HCT116 (cell line): ENCODE results near the gene SIVA1. TPM values are rescaled to one million over a fixed set of nuclear protein-coding genes. Genes with fewer than 3 reads are reported as not detected.

Source experiments
- ATAC-seq: fragments of 200-7000 bp; cut with Tn5 transposase; 2 replicates; pipeline ENCODE4 v1.9.1; 2020; ENCODE audit warnings: mild to moderate bottlenecking, moderate library complexity
- BruUV-seq: library from RNA; stranded (reverse); fragments of 400-500 nt; replicated peaks from 2 replicates; lab custom pipeline; 2021; lab: Mats Ljungman, UMichigan
- CTCF ChIA-PET: fragments of 300-600 bp; sonication (Branson Sonifier 250); formaldehyde crosslinking; loops from one replicate; lab custom pipeline; 2021; ENCODE audit warnings: antibody characterized with exemption; lab: Charles Lee
- POLR2A ChIA-PET: fragments of 300-600, 350-600 bp; sonication (Branson Sonifier 250); formaldehyde crosslinking; loops from one replicate; lab custom pipeline; 2021; ENCODE audit warnings: antibody characterized with exemption; lab: Charles Lee
- RAD21 ChIA-PET, 2 experiments: fragments of 300-600 bp; sonication (Branson Sonifier 250); formaldehyde crosslinking; loops; one replicate each; lab custom pipeline; 2023; ENCODE audit warnings: low total read pairs in 2 of 2; ENCODE audit not compliant: uncharacterized antibody in 2 of 2, unreplicated experiment in 2 of 2, low non-redundant PET in 1 of 2; lab: Charles Lee
- DNase-seq: peaks from one replicate; pipeline ENCODE4 v3.0.0-alpha.2; 2010; ENCODE audit warnings: low read depth, low spot score
- H2AFZ ChIP-seq: fragments of 200-600 bp; shearing (Covaris generic), sonication (generic); 2 replicates; pipeline ENCODE4 v1.6.1; 2017; ENCODE audit warnings: low read depth, mixed run types, mixed read lengths, antibody characterized with exemption, low read length; ENCODE audit not compliant: poor library complexity, severe bottlenecking
- H3K27ac ChIP-seq: 2 replicates; pipeline ENCODE4 v1.5.1; 2012; ENCODE audit warnings: low read depth, low read length
- H3K27me3 ChIP-seq: fragments of 200-600 bp; sonication (generic); 2 replicates; pipeline ENCODE4 v1.6.1; 2016; ENCODE audit warnings: mixed run types, low read length, mixed read lengths; ENCODE audit not compliant: insufficient read depth
- H3K36me3 ChIP-seq, 2 experiments: fragments of 200-500 bp in 1 of 2; fragments of 200-600 bp in 1 of 2; sonication (Bioruptor generic) in 1 of 2; sonication (generic) in 1 of 2; 2 replicates each; pipeline versions ENCODE4 v1.5.1 to v1.6.1; 2014 to 2016; ENCODE audit warnings: low read length in 2 of 2, inconsistent platforms in 1 of 2, mixed read lengths in 1 of 2, mixed run types in 1 of 2; ENCODE audit not compliant: insufficient read depth in 2 of 2, control insufficient read depth in 1 of 2
- H3K4me1 ChIP-seq, 2 experiments: fragments of 200-600 bp in 1 of 2; sonication (generic) in 1 of 2; 2 replicates each; pipeline versions ENCODE4 v1.5.1 to v1.6.1; 2012 to 2017; ENCODE audit warnings: low read length in 2 of 2, inconsistent platforms in 1 of 2, mild to moderate bottlenecking in 1 of 2, mixed read lengths in 1 of 2, mixed run types in 1 of 2, moderate library complexity in 1 of 2; ENCODE audit not compliant: insufficient read depth in 2 of 2, control insufficient read depth in 1 of 2
- H3K4me2 ChIP-seq: fragments of 200-600 bp; sonication (generic); 2 replicates; pipeline ENCODE4 v1.6.1; 2017; ENCODE audit warnings: mixed run types, low read length, mixed read lengths
- H3K4me3 ChIP-seq, 2 experiments: fragments of 200-600 bp in 1 of 2; sonication (generic) in 1 of 2; replicated peaks in 1 of 2; 2 replicates each; pipeline ENCODE4 v1.5.1; 2011 to 2016; ENCODE audit warnings: low read length in 2 of 2, control low read depth in 1 of 2, low read depth in 1 of 2, mild to moderate bottlenecking in 1 of 2, mixed read lengths in 1 of 2, mixed run types in 1 of 2
- H3K79me2 ChIP-seq: fragments of 200-600 bp; sonication (generic); 2 replicates; pipeline ENCODE4 v1.6.1; 2017; ENCODE audit warnings: mild to moderate bottlenecking, mixed run types, low read length, moderate library complexity, mixed read lengths; ENCODE audit not compliant: insufficient read depth
- H3K9ac ChIP-seq: fragments of 200-600 bp; sonication (generic); 2 replicates; pipeline ENCODE4 v1.6.1; 2016; ENCODE audit warnings: low read length, mixed read lengths
- H3K9me2 ChIP-seq: fragments of 200-600 bp; sonication (generic), shearing (Covaris generic); 2 replicates; pipeline ENCODE4 v1.6.1; 2017; ENCODE audit warnings: mixed run types, mild to moderate bottlenecking, moderate library complexity; ENCODE audit not compliant: insufficient read depth
- H3K9me3 ChIP-seq, 2 experiments: fragments of 200-500 bp in 1 of 2; fragments of 200-600 bp in 1 of 2; sonication (Bioruptor generic) in 1 of 2; sonication (generic) in 1 of 2; 2 replicates each; pipeline ENCODE4 v1.6.1; 2014 to 2017; ENCODE audit warnings: low read length in 2 of 2, mixed read lengths in 2 of 2, inconsistent platforms in 1 of 2, low read depth in 1 of 2, mild to moderate bottlenecking in 1 of 2, mixed run types in 1 of 2, moderate library complexity in 1 of 2; ENCODE audit not compliant: control insufficient read depth in 1 of 2, insufficient read depth in 1 of 2
- H4K20me1 ChIP-seq: fragments of 200-600 bp; sonication (generic), shearing (Covaris generic); 2 replicates; pipeline ENCODE4 v1.6.1; 2017; ENCODE audit warnings: mixed run types, mild to moderate bottlenecking, moderate library complexity; ENCODE audit not compliant: insufficient read depth
- CEBPB ChIP-seq: IDR thresholded peaks from 2 replicates; pipeline ENCODE4 v1.6.1; 2012; ENCODE audit warnings: low read depth
- EZH2 ChIP-seq: fragments of 200-600 bp; sonication (generic); IDR thresholded peaks from 2 replicates; pipeline ENCODE4 v1.6.1; 2017; ENCODE audit warnings: antibody characterized with exemption, mixed run types
- FOSL1 ChIP-seq: IDR thresholded peaks from 2 replicates; pipeline ENCODE4 v1.6.1; 2012; ENCODE audit warnings: low read depth
- JUND ChIP-seq: IDR thresholded peaks from 2 replicates; pipeline ENCODE4 v1.6.1; 2012
- POLR2AphosphoS5 ChIP-seq: IDR thresholded peaks from 2 replicates; pipeline ENCODE4 v1.6.1; 2011; ENCODE audit warnings: mild to moderate bottlenecking, low read depth, low read length, moderate library complexity
- SIN3A ChIP-seq: IDR thresholded peaks from 2 replicates; pipeline ENCODE4 v1.6.1; 2012; ENCODE audit warnings: low read depth
- SP1 ChIP-seq: IDR thresholded peaks from 2 replicates; pipeline ENCODE4 v1.6.1; 2012; ENCODE audit warnings: low read depth
- TCF7L2 ChIP-seq: IDR thresholded peaks from 2 replicates; pipeline ENCODE4 v1.7.0; 2011; ENCODE audit warnings: borderline replicate concordance, inconsistent platforms; ENCODE audit not compliant: insufficient read depth, insufficient read length; ENCODE audit errors: extremely low read depth
- ZFX ChIP-seq: fragments of 450-650 bp; IDR thresholded peaks from 2 replicates; pipeline ENCODE4 v1.6.1; 2017
- ZNF274 ChIP-seq: fragments of 200-500 bp; sonication (Bioruptor generic); IDR thresholded peaks from 2 replicates; pipeline ENCODE4 v1.6.1; 2014; ENCODE audit warnings: mild to moderate bottlenecking, low read depth, low read length, inconsistent platforms
- intact Hi-C: fragments of 100-400 bp; cut with micrococcal nuclease; formaldehyde crosslinking; loops from 2 replicates; pipeline ENCODE4 v1.10.0; 2022
- total RNA-seq: library from RNA; stranded (reverse); gene quantifications from one replicate; pipeline ENCODE4 v1.2.1, GENCODE V29; 2021; ENCODE audit not compliant: unreplicated experiment
- TF ChIP-seq, protein P1 (sequence below): IDR thresholded peaks from 2 replicates; pipeline ENCODE4 v1.6.1; 2012

Gene SIVA1
- total RNA-seq, 1 experiment from 2014 or later, result 141 TPM

DNA sequence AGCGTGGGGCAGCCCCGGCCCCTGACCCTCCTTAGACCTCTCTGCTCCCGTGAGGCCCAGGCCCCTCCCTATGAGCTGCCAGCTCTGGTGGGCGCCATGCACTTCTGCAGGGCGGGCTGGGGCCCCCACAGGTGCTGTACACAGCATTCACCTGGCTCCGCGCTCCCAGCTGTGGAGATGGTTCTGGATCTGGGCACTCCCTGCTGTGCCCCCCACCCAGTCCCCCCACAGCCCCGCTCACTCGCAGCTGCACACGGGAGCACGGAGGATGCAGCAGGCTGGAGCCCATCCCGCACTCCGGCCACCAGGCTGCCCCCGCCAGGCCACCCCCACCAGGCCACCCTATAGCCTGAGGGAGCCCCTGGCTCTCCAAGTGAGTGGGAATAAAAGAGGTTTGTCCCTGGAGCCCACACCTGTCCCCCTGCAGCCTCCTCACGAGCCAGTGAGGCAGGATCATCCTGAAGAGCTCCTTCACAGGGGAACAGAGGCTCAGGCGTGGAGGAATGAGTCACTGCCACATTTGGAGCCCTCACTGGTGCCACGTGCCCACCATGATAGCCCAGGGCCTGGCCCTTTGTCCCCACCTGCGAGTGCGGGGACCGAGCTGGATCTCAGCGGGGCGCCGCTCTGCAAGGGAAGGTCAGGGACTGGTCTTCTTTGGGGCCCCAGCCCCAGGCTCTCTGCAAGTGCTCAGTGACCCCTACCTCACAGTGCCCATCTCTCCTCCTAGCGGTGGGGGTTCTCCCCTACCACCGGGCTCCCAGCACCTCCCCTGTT is 27.0 kb upstream of the SIVA1 start:
- Histone ChIP-seq H3K4me1 (peaks cover 13 to 24% of the 10 kb centered on the region in 2 experiments), H3K27me3 (no peaks in the 10 kb centered on the region), H3K4me2 (no peak overlapping the region), H3K9ac (no peak overlapping the region), H3K27ac (no peak overlapping the region; the same call in 1 of the 2 replicates), H3K4me3 (no peak overlapping the region), H4K20me1 (no peaks in the 10 kb centered on the region), H2AFZ (no peak overlapping the region), H3K36me3 (no peaks in the 10 kb centered on the region), H3K79me2 (no peaks in the 10 kb centered on the region), H3K9me2 (no peaks in the 10 kb centered on the region), H3K9me3 (no peaks in the 10 kb centered on the region)
- DNase-seq, result no peak
- TF ChIP-seq POLR2AphosphoS5 (no peak), EZH2 (no peak), SIN3A (no peak), SP1 (no peak), FOSL1 (no peak), ZFX (no peak), JUND (no peak), ZNF274 (no peak), CEBPB (no peak), TCF7L2 (no peak)
- TF ChIP-seq, protein P1, sequence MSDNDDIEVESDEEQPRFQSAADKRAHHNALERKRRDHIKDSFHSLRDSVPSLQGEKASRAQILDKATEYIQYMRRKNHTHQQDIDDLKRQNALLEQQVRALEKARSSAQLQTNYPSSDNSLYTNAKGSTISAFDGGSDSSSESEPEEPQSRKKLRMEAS, result no peak
- CTCF ChIA-PET, result interaction anchor here (1.3 to 1.6 kb wide), 2 partner anchors 24 to 60 kb away, joined by 4 to 5 read pairs; no protein-coding TSS in a partner anchor
- RAD21 ChIA-PET, result no interaction called here
- POLR2A ChIA-PET, result no interaction called here
- no peak for ATAC-seq
- BruUV-seq, result no TSS peak
- intact Hi-C loops, result no loop called here
